Fibroblast of lung (primary cell): ENCODE measurements around the gene ADAMTSL1. TPM values are rescaled to one million over a fixed set of nuclear protein-coding genes. Genes with fewer than 3 reads are reported as not detected.

Experiments
- DNase-seq, 2 donors: peaks; one replicate each; pipeline versions ENCODE4 v3.0.0 to v3.0.0-alpha.2; 2010; ENCODE audit warnings: low read depth in 2 of 2
- H2AFZ ChIP-seq: 2 replicates; pipeline ENCODE4 v1.5.1; 2012; ENCODE audit warnings: low read length, control low read depth, inconsistent platforms
- H3K27ac ChIP-seq: 2 replicates; pipeline ENCODE4 v1.5.1; 2011; ENCODE audit warnings: low read length, control low read depth; ENCODE audit not compliant: insufficient read depth
- H3K27me3 ChIP-seq: 2 replicates; pipeline ENCODE4 v1.5.1; 2011; ENCODE audit warnings: mild to moderate bottlenecking, low read length; ENCODE audit not compliant: control insufficient read depth, insufficient read depth
- H3K36me3 ChIP-seq: 2 replicates; pipeline ENCODE4 v1.5.1; 2011; ENCODE audit warnings: low read length; ENCODE audit not compliant: control insufficient read depth, insufficient read depth
- H3K4me1 ChIP-seq: 2 replicates; pipeline ENCODE4 v1.5.1; 2011; ENCODE audit warnings: low read length; ENCODE audit not compliant: control insufficient read depth, insufficient read depth; ENCODE audit errors: extremely low read depth
- H3K4me2 ChIP-seq: 2 replicates; pipeline ENCODE4 v1.5.1; 2011; ENCODE audit warnings: low read length, control low read depth; ENCODE audit not compliant: insufficient read depth; ENCODE audit errors: extremely low read depth
- H3K4me3 ChIP-seq, 4 experiments: fragments of 200-600 bp in 1 of 4; sonication (generic) in 1 of 4; replicated peaks in 1 of 4; 2 replicates each; pipeline ENCODE4 v1.5.1; 2011 to 2016; ENCODE audit warnings: low read length in 4 of 4, low read depth in 3 of 4, mild to moderate bottlenecking in 3 of 4, control low read depth in 2 of 4, inconsistent platforms in 1 of 4, mixed read lengths in 1 of 4; ENCODE audit not compliant: insufficient read depth in 1 of 4; ENCODE audit errors: control extremely low read depth in 1 of 4
- H3K79me2 ChIP-seq: 2 replicates; pipeline ENCODE4 v1.5.1; 2012; ENCODE audit warnings: mild to moderate bottlenecking, low read length, inconsistent platforms; ENCODE audit not compliant: control insufficient read depth, insufficient read depth
- H3K9ac ChIP-seq: 2 replicates; pipeline ENCODE4 v1.5.1; 2011; ENCODE audit warnings: mild to moderate bottlenecking, low read length, control low read depth; ENCODE audit not compliant: insufficient read depth
- H3K9me3 ChIP-seq: 2 replicates; pipeline ENCODE4 v1.5.1; 2012; ENCODE audit warnings: low read depth, low read length; ENCODE audit not compliant: control insufficient read depth, insufficient read depth
- H4K20me1 ChIP-seq: 2 replicates; pipeline ENCODE4 v1.5.1; 2011; ENCODE audit warnings: low read length; ENCODE audit not compliant: control insufficient read depth, insufficient read depth; ENCODE audit errors: extremely low read depth
- EZH2 ChIP-seq: IDR thresholded peaks from 2 replicates; pipeline ENCODE4 v1.5.1; 2012; ENCODE audit warnings: low read length, control low read depth, mild to moderate bottlenecking; ENCODE audit errors: missing control alignments
- polyA plus RNA-seq, 2 donors: library from polyadenylated mRNA; depleted of rRNA in 1 of 2; stranded (reverse) in 1 of 2; unstranded in 1 of 2; fragments of >200 nt; gene quantifications; 2 replicates each; pipeline ENCODE4 v1.2.1, GENCODE V29; 2011 to 2012; ENCODE audit warnings: missing spikeins in 1 of 2
- total RNA-seq: library from RNA; depleted of rRNA; stranded (reverse); fragments of >200 nt; gene quantifications from 2 replicates; pipeline ENCODE4 v1.2.1, GENCODE V29; 2014
- TF ChIP-seq, protein P1 (sequence below), 2 donors: IDR thresholded peaks in 1 of 2; conservative IDR thresholded peaks in 1 of 2; 1 replicate in 1 of 2; 2 replicates in 1 of 2; pipeline ENCODE4 v1.5.1; 2011 to 2012; ENCODE audit warnings: low read length in 2 of 2, control low read depth in 1 of 2, inconsistent platforms in 1 of 2, low read depth in 1 of 2, mild to moderate bottlenecking in 1 of 2

ADAMTSL1 gene
- total and polyA plus RNA-seq, 2 donors (not counting 1 experiment from before 2014, with no cell fraction given): 19.3 to 27.9 TPM

DNA sequence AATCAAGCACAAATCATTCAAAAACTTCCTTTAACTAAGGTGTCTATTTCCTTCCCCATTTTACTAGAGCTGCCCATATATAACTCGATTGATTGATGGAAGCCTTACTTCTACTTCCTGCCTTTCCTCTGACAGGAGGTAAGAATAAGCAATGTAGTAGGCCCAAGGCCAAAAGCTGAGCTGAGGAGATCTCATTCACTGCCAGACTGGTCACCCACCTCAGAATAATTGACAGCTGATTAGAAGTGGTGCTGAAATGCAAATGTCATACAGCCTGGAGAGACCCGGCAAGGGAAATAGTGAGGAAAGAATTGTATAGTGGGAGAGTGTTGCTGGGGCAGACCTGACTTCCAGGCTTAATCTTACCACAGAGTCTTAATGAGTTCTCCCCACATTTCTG, 319.2 kb downstream of the ADAMTSL1 start:
- DNase-seq: no peak
- no peak overlapping the region for H3K4me2 ChIP-seq
- TF ChIP-seq EZH2: no peak
- TF ChIP-seq, protein P1, sequence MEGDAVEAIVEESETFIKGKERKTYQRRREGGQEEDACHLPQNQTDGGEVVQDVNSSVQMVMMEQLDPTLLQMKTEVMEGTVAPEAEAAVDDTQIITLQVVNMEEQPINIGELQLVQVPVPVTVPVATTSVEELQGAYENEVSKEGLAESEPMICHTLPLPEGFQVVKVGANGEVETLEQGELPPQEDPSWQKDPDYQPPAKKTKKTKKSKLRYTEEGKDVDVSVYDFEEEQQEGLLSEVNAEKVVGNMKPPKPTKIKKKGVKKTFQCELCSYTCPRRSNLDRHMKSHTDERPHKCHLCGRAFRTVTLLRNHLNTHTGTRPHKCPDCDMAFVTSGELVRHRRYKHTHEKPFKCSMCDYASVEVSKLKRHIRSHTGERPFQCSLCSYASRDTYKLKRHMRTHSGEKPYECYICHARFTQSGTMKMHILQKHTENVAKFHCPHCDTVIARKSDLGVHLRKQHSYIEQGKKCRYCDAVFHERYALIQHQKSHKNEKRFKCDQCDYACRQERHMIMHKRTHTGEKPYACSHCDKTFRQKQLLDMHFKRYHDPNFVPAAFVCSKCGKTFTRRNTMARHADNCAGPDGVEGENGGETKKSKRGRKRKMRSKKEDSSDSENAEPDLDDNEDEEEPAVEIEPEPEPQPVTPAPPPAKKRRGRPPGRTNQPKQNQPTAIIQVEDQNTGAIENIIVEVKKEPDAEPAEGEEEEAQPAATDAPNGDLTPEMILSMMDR (conservative IDR thresholded peaks at IDR 0.05 in 1 of 2, IDR thresholded peaks at IDR 0.05 in 1 of 2; ENCODE audit: low read depth in 1 of 2, low read length in 2 of 2): no peak
- no peak overlapping the region for H2AFZ ChIP-seq
- no peak overlapping the region for H3K27ac ChIP-seq
- peaks cover 1% of the 10 kb centered on the region for H3K36me3 ChIP-seq
- no peaks in the 10 kb centered on the region for H3K27me3 ChIP-seq
- no peak overlapping the region for H3K9ac ChIP-seq
- no peak overlapping the region for H3K4me3 ChIP-seq
- H3K9me3 ChIP-seq: no peaks in the 10 kb centered on the region
- H4K20me1 ChIP-seq: no peaks in the 10 kb centered on the region
- no peaks in the 10 kb centered on the region for H3K79me2 ChIP-seq
- H3K4me1 ChIP-seq: peaks cover 2% of the 10 kb centered on the region

DNA sequence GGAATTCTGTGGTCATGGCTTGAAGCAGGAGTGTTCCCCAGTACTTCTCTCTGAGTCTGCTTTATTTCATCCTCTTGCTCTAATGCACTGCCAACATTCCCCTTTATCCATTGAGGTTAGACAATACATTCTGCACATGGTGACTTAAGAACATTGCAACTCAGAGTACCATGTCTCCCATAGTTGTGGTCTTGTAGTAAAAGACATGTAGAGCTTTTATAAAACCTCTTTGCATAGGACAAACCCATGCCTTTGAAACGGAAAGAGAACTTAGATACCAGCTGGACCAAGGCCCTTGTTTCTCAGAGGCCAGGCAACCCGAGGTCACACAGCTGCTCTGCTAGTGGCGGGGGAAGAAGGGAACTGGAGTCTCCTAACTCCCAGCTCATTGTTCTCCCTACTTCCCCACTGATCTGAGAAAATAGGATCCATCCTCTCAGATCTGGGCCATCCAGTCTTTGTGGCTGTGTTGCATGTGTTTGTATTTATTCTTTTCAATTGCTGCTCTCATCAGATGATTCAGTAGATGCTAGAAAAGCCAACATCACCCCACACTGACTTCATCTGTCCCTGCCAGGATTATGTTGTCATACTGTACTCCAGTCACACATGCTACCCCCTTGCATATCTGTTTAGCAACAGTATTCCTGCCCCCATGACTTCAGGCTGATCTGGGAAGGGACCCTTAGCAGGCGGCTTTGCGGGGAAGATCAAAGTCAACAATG, 322.2 kb downstream of the ADAMTSL1 start:
- DNase-seq: peak; percentile 20 to 98
- H3K4me2 ChIP-seq: no peak overlapping the region

DNA sequence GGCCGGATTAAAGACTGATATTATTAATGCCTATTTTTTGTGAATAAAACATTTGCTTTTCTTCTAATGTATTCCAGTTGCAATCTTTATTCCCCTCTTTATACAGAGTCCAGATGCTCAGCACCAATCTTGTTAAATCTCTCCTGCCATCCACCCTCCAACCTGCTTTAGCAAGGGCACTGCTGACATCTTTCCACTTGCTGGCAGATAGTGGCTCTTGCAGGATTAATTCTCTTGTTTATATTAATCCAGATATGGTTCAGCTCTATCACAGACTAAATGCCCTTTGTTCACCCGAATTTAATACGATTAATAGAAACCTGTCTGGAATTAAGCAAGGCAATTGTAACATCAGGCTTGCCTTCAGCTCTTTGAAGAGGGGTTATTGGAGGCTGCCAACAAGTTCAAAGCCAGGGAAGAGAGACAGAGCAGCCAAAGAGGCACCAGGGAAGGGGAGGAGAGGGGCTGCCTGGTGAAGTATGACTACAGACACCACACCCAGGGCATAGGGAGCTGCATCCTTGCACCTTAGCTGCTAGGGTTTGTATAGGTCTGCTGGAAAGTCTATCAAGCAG, 322.8 kb downstream of the ADAMTSL1 start:
- Histone ChIP-seq H3K27ac (no peak overlapping the region), H3K4me3 (no peak overlapping the region), H3K4me2 (no peak overlapping the region), H4K20me1 (no peaks in the 10 kb centered on the region), H3K36me3 (peaks cover 1% of the 10 kb centered on the region), H3K4me1 (peaks cover 2% of the 10 kb centered on the region), H3K9ac (no peak overlapping the region), H3K9me3 (no peaks in the 10 kb centered on the region), H3K79me2 (no peaks in the 10 kb centered on the region), H3K27me3 (no peaks in the 10 kb centered on the region), H2AFZ (no peak overlapping the region)
- DNase-seq: no peak
- no peak for TF ChIP-seq EZH2
- TF ChIP-seq, protein P1 (conservative IDR thresholded peaks at IDR 0.05 in 1 of 2, IDR thresholded peaks at IDR 0.05 in 1 of 2; ENCODE audit: low read depth in 1 of 2, low read length in 2 of 2): no peak

More for the DNA sequence above, 322.2 kb downstream of the ADAMTSL1 start:
- no peak for TF ChIP-seq EZH2
- TF ChIP-seq, protein P1 (conservative IDR thresholded peaks at IDR 0.05 in 1 of 2, IDR thresholded peaks at IDR 0.05 in 1 of 2; ENCODE audit: low read depth in 1 of 2, low read length in 2 of 2): no peak
- Histone ChIP-seq H3K36me3 (peaks cover 1% of the 10 kb centered on the region), H3K79me2 (no peaks in the 10 kb centered on the region), H2AFZ (no peak overlapping the region), H3K4me3 (no peak overlapping the region), H3K27me3 (no peaks in the 10 kb centered on the region), H3K27ac (no peak overlapping the region), H3K9me3 (no peaks in the 10 kb centered on the region), H3K4me1 (peaks cover 2% of the 10 kb centered on the region), H3K9ac (no peak overlapping the region), H4K20me1 (no peaks in the 10 kb centered on the region)
